Measurements from ENCODE around the gene ZNF776.
"Not testable (repeated sequence)": the region's sequence is repeated elsewhere in the genome, so short reads cannot be mapped to it uniquely, and the experiment has no call there.

ZNF776 gene

GRCh38 chr19:57779220-57779845 lies 32.7 kb downstream of the ZNF776 start:
- no peak for DNase-seq

- DNase-seq, result no peak
These were observed 39.7 kb downstream of the ZNF776 start for GRCh38 chr19:57786286-57786685.

DNA sequence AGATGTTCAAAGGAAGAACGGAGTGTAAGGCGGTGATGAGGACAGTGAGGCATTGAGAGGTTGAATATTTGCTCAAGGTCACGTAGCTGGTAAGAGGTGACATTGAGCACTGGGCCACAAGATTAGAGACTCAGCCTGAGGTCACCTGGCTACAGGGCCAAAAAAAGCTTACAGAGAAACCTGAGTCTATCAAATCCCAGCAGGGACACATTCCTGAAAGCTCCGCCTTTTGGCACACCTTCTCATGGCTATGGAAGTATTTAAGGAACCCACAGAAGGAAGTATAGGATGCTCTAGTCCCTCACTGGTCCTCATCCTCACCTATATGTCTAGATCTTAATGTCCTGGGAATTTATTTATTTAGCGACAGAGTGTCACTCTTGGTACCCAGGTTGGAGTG lies 40.3 kb downstream of the ZNF776 start:
- no peak for DNase-seq

DNA sequence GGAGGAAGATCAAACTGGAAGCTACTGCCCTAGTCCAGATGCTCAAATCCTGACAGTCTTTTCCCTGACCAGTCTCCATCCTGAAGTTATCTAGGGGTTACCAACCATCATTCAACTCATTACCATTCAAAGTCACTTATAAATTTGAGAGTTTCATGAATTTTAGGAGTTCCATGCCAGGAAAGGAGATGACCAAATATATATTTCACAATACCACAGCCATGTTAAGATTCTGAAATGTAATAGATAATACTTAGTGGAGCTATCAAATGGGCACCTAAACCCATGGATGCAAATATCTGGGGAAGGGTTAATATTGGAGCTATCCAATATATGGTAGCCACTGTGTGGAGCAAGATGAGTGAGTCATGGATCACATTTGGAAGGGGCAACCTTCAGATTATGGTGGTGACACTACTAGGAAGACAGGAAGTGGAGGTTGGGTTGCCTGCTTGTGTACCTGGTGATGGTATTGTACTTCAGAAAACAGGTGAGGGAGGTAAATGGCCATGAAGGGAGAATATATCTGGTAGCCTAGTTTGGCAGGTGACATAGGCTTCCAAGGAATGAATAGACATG lies 41.6 kb downstream of the ZNF776 start:
- no peak for DNase-seq

- no peak for DNase-seq
These were observed 42.7 kb downstream of the ZNF776 start for GRCh38 chr19:57789288-57789687.

- not testable (repeated sequence) for DNase-seq
These were observed 50.0 kb downstream of the ZNF776 start for GRCh38 chr19:57796580-57796979.

DNA sequence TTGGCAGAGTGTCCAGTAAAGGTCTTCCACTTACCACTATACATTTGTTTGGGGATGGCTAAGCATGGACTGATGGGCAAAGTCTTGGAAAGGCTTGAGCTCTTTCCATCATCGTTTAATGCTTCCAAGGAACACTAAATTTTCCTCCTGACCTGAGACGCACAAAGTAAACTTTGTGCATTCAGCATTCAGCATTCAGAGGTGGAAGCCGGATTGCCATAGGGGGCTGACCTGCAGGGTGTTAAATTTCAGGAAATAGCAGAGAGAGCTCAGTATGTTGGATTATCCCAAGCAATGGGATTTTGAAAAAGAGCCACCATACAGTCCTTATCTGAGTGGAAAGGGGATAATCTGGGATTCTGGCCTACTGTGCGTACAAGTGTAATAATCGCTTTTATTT lies 54.1 kb downstream of the ZNF776 start:
- no peak for DNase-seq

DNA sequence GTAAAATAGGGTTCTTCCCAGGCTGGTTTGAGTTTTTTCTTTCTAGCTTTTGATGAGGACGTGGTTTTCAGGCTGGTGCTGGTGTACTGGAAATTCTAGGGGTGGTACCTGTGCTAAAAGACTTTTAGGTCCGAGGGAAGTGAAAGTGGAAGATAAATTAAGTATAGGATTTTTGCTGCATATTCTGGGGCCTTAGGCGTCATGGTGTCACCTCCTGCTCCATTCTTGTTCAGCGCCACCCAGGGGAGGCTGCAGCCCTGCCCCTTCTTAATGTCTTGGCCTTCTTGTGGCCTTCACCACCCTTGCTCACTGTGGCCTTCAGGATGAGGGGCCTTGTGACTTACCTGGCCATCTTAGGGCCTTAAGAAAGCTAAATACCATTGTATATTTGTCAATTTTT lies 55.7 kb downstream of the ZNF776 start:
- no peak for DNase-seq

DNA sequence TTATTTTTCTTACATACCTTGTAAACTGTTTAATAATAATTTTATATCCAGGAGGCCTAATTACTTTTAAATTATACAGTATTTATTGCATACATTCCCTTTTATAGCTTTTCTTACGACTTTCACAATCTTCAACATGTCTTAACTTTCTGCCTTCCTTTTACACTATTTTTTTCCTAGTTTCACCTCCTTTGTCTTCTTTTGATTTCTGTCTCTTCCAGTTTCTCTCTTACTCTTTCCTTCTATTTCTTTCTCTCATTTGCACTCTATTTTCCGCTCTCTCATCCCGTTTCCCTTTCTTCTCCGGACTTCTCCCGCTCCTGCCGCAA lies 56.6 kb downstream of the ZNF776 start:
- no peak for DNase-seq

GRCh38 chr19:57803594-57804325 lies 57.1 kb downstream of the ZNF776 start:
- no peak for DNase-seq

GRCh38 chr19:57807541-57807940 lies 60.9 kb downstream of the ZNF776 start:
- no peak for DNase-seq

Measured in CD4-positive, alpha-beta T cell treated with Interleukin-4 for 4 hours (primary cell).